ENCODE measurements around the gene NTM.

Gene NTM

DNA sequence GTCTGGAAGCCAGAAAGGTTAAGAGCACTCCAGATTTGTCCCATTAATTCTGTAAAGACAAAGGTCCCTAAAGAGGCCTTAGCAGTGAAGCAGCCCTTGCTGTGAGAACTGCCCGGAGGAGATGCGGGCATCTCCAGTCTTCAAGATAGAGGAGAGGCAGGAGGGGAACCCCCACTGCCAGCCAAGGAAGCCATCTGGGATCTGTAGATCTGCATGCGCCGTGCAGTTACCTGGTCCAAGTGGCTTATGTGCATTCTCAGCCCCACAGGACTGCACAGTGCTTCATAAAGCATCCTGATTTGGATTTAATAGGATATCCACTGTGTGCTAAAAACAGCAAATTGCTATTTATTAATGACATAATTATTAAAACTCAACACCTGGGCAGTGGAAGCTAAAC is 834.6 kb downstream of the NTM start:
- no peak for DNase-seq (ENCODE audit: low read depth in 2 of 2)

DNA sequence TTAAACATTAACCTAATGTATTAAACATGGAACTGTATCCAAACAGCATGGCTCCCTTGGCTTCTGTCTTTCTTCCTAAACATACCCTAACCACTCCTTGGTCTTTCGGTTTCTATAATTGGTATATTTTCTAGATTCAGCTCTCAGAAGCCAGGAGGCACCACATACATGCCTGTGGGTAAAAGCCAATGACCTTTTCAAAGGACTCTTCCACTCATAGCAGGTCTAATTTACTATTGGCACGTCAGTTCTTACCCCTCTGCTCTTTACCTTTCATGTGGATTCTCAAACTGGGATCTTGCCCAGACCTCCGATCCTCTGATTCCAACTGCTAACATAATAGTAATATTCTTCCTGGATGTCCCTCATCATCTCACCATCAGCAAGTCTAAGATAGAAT is 835.1 kb downstream of the NTM start:
- DNase-seq (ENCODE audit: low read depth in 2 of 2) = no peak

DNA sequence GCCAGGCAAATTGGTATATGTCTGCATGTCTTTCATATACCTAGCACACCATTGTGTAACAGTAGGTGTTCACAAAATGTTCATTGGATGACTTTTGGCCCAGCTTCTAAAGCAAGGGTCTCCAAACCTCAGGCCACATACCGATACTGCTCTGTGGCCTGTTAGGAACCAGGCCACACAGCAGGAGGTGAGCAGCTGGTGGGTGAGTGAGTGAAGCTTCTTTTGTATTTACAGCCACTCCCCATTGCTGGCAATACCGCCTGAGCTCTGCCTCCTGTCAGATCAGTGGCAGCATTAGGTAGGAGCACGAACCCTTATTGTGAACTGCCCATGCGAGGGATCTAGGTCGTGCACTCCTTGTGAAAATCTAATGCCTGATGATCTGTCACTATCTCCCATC is 836.6 kb downstream of the NTM start:
- no peak for DNase-seq (ENCODE audit: low read depth in 2 of 2)

DNA sequence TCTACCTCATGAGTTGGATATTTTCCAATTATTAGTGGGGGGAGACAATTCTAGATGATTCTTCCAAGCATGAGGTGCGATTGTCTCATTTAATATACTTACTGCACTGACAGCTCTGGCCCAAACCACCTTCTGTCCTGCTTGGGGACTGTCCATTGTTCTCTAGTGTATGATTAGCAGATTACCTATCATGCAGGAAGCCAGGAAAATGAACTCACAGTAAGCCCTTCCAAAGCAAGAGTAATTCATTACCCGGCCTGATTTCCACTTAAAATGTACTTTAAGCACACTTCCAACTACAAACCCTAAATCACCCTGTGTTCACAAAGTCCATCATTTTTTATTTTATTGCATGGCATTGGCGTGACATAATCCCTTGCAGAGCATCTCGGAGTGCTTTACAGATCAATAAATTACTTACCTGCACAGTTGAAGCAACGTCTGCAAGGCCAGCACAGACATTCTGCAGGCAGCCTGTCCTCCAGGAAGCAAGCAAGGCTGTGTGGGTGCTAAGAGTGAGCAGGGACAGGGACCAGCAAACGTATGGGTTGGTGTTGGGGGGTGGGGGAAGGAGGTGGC is 838.2 kb downstream of the NTM start:
- DNase-seq (ENCODE audit: low read depth in 2 of 2) = no peak

DNA sequence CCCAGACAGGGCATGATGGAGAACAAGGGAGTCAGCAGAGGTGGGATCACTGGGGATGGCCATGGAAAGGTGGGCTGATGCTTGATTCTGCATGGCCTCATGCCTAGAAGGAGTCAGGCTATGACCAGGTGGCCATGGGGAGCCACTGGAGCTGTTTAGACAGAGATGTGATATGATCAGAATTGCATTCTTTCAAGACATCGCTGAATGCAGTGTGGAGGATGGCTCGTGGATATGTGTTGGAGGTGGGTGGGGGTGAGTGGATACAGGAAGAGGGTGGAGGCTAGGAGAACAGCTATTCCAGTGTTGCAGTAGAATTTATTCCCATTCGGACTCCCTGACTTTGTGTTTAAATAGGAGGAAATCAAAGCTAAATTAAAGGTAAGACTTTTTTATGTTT is 841.1 kb downstream of the NTM start:
- DNase-seq (ENCODE audit: low read depth in 2 of 2) = no peak

DNA sequence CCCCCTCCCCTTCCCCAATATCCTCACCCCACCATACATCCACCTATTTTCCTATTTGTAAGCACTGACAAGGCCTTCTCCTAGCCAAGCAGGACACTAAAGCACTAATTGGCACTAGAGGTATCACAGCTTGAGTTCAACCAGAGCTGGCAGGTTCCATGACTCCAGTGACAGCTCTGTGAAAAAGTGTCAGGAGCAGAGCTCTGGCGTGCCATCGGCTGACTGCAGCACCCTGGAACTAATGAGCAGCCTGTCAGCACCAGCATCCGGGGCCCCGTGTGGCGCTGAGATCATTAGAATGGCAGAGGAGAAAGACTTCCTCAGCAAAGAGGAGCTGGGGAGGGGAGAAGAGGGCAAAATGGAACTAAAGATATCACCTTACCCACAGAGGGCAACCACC is 847.4 kb downstream of the NTM start:
- DNase-seq (ENCODE audit: low read depth in 2 of 2) = no peak

DNA sequence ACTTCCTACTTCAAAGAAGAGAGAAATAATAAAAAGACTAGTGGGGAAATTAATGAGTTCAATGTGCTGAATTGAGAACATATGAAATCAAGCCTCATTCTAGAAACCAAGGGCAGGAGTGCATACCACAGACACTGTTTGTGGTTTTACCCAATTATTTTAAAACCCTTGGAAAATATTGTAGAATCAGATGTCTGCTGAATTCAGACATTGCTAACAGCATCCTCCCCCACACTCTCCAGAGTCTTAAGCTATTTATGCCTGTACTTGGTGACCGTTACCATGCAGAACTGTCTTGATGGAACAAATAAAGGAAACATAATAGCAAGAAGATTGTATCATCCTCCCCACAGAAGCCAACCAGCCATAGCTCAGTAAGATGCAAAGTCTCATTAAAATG is 850.1 kb downstream of the NTM start:
- DNase-seq (ENCODE audit: low read depth in 2 of 2) = no peak

DNA sequence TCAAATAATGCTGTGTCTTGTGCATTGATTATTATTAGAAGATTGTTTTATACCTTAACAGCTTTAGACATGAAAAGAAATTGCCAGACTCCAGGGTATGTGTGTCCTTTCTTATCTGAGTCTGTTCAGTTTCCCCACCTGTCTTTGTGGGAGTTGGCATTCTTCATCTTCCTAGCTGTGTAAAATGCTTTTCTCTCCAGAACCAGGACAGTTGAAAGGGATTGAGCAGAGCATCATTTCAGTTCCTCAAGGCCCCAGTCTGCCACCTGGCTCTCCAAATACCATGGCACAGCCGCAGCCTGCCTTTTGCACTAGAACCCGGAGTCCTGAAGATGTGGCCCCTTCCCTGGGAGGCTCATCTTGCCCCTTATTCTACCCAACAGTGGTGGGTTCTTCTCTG is 851.9 kb downstream of the NTM start:
- no peak for DNase-seq (ENCODE audit: low read depth in 2 of 2)

DNA sequence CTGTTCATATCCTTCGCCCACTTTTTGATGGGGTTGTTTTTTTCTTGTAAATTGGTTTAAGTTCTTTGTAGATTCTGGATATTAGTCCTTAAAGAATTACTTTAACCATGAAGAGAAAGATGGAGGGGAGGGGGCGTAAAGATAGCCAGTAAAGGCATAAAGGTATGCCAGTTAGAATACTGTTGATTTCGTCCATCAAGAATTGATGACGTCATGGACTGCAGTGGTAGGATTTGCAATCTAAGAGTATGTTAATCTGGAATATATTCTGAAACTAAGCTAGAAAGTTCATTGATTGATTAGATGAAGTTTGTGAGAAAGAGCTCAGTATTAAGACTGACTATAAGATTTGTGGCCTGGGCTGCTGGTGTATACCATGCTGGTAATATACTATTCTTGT is 856.1 kb downstream of the NTM start:
- DNase-seq (ENCODE audit: low read depth in 2 of 2) = no peak

DNA sequence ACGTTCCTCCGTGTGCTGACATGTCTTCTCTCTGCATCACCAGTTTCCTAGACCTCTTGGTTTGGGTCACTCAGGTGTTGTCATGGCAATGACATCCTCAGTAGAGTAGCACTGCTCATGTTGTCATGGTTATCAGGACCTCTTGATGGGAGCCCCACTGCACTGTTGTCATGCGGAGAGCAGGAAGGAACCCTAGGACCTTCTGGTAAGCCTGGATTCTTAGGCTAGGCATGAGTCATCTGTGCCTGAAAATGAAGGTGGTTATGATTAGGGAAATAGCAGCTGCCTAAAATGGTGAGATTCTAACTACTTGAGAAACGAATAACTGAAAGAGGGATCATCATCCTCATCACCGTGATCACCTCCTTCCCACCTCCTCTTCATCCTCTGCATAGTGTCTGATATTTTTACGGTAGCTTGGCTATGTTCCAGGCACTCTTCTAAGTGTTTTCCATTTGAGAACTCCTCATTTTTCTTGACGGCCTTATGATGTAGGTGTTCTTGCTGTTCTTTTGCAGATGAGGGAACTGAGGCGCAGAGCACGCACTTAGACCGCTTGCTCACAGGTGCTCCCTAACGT is 858.4 kb downstream of the NTM start:
- DNase-seq (ENCODE audit: low read depth in 2 of 2) = no peak

DNA sequence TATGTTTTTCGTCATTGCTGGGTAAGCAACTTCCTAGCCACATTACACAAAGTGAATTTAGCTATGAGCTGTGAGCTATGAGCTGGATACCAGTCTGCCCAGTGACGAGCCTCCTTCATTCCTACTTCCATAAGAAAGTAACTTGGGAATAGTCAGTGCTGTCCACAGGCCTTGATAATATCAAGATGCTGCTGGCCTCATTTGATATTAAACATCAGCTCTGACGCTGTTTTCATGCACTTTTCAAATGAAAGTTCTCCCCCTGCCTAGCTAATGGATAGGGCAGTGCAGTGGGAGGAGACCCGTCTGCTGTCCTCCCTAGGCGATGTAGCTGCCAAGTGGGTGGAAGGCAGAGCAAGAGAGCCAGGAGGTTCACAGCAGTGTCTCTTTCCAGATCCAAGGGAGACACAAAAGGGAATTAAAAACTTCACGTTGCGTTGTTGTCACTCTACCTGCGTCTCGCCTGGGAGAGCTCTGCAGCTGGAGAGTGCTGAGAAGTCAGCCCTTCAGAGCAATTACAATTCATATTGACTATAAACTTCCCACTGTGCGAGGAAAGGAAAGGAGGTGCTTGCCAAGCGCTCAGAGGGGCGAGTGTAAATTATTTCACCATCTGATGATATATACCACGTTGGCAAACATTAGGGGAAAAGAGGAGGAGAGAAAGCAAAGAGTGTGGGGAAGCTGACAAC is 861.4 kb downstream of the NTM start:
- DNase-seq (ENCODE audit: low read depth in 2 of 2) = no peak

DNA sequence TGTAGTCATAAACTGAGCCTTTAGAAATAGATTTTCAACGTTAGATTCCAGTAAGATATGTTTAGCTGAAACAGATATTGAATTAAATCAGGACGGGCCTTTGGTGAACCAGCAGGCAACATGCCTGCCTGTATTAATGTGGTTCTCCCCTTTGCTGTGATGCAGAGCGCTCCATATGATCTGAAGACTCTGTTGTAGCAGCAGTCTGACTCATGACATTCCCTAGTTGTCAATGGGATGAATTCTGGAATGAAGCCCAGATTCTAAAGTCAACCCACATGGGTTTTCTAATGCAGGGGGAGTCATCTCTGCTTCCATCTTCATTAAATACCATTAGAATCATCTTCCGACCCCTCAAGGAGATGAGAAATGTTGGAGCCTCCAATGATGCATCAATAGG is 864.5 kb downstream of the NTM start:
- no peak for DNase-seq (ENCODE audit: low read depth in 2 of 2)

DNA sequence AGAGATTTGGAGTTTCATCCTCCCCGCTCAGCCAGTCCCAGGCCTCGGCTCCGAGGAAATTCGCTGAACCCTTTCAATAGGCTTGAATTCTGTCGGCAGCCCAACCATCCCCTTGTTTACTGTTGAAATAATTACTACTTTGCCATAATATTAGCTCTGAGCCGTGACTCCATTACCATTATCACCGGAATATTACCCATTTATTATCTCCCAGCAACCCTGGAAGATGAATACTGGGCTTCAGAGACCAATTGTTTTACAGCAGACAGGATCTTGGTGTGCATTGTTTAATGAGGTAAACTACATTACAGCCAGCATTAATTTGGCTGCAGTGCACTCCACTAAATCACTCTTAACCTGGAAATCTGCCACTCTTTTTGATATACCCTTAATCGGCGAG is 867.4 kb downstream of the NTM start:
- DNase-seq (ENCODE audit: low read depth in 2 of 2) = no peak

DNA sequence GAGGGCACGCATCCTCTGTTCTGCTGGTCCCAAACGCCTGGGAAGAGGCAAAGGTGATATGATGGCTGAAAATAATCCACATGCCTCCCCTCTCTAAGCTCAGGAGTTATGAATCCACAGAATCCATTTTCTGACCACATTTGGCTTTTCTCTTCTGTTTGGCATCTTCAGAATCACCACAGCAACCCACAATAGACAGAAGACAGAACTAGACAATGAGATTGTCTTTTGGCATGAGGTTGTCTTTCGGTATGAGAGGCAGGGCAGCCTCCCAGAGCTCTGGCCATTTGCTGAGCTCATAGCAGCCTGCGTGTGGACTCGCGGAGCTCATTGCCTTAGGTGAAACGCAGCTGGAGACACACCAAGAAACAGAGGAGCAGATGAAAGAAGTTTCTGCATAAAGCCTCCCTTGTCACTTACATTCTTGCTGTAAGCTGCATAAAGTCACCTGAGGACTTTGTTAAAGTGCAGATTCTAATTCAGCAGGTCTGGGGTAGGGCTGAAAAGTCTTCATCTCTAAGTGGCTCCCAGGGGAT is 868.0 kb downstream of the NTM start:
- DNase-seq (ENCODE audit: low read depth in 2 of 2) = no peak

DNA sequence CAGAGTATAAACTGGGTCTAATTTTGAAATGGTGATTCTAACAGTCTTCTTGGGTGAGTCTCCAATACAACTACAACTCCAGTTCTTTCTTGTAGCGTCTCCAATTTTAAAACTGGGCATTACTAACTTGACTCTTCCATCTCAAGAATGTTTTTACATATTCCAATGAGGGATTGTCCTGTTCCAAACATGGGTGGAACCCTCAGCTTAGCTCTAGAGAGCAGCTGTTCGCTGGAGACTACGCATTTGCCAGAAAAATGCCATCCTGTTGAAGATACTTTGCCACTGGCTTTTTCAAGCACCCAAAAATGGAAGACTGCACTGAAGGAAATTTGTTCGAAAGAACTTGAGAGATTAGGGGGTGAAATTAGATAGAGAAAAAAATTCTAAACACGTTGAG is 870.0 kb downstream of the NTM start:
- no peak for DNase-seq (ENCODE audit: low read depth in 2 of 2)

DNA sequence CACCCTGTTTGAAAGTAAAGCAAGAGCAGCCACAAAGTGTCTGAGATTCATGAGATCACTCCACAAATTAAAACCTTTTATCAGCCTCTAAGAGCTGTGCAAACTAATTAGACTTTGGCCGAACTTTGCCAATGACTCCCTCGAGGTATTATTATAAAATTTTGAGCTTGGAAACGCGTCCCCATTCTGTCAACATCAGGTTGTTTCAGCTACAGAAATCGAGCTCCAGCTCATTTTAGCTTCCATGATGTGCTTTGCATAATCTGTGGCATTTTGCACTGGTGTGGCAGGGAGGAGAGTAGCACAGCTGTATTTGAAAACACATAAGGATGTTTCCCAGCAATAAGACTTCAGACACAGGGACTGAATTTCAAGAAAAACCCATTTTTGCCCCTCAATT is 872.2 kb downstream of the NTM start:
- DNase-seq (ENCODE audit: low read depth in 2 of 2) = no peak

DNA sequence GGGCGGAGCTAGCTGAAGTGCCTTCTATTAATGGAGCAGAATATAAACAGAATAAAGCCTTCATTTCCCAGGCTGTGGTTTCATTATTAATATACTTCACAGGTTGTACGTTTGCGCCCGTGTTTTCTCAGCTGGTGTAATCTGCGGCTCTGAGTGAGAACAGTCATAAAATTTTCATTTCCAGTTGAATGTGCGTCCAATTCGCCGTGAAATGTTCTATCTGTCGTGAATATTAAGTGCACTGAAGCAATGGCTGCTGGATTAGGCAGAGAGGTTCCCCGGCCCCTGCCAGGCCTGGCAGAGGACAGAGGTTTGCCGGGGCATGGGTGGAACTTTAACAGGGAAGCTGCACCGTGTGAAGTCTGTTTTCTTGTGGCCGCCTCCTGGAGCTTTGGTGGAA is 874.4 kb downstream of the NTM start:
- DNase-seq (ENCODE audit: low read depth in 2 of 2) = no peak

DNA sequence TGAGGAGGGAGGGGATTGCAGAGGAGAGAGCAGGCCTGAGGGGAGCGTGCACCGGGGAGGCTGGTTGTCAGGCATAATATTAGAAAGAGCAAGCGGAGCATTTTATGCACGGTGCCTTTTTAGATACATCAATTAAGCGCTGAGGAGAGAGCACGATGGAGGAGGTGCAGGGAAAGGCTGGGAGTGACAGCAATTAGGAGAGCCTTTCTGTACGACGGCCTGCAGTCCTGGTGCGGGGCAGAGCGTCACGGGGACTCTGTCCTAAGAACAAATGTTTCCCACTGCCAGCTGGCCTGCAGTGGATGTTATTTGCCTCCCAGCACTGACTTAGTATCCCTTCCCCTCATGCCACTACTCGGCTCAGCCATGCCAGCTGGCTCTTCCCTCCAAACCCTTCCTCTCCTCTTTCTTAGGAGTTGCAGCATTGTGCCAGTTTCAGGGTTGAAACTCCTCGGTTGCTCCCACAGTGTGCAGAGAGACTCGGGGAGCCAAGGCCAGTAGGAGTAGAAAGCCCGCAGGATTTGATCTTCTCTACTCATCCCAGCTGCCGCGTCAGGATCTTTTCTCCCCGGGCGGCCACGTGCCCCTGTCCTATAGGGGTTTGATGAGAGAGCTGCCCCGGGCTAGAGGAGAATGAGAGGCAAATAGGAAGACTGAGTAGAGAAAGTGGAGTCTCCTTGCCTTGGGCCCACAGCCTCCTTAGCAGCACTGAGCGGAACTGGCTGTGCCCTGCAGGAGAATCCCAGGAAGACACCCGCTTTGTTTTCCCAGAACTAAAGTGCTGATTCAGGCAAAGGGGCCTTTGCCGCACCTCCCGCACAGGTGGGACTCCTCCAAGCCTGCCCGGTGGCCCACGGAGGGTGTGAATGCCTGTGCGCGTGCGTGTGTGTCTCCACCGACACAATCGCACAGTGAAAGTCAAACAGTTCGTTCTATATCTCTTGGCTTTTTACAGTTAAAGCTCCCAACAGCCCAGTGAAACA is 875.3 kb downstream of the NTM start:
- no peak for DNase-seq (ENCODE audit: low read depth in 2 of 2)

DNA sequence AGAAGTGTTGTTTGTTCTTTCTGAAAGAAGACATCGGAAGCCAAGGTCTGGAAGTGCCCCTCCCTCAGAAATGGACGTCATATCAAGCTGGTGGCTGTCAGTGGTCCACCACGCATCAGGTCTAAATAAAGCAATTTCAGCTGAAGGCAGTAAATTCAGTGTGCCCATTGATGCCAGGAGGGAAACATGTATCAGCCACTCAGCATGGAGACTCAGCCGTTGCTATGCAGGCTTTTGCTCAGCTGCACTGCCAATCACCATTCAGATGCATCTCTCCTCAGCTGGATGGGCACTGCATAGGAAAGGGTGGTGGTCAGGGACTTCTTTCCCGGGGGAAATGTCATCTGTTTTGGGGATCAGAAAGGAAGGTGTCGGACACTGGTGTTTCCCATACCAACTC is 878.2 kb downstream of the NTM start:
- DNase-seq (ENCODE audit: low read depth in 2 of 2) = no peak

DNA sequence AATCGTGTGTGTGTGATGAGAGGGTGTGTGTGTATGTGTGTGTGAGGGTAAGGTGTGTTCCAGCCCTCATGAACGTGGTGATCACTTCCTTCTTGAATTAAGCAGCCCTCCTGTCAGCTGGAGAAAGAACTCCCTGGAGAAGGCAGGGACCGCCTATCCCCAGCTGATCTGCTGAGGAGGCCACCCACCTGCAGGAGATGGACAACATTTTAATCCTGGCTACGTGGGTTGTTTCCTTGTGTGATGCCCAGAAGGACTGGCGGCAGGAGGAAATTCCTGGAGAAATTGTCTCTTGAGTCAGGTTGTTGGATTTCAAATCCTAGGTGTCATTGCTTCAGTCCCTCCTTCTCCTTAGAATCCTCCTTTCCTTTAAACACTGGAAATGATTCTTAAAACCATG is 878.8 kb downstream of the NTM start:
- DNase-seq (ENCODE audit: low read depth in 2 of 2) = no peak

DNA sequence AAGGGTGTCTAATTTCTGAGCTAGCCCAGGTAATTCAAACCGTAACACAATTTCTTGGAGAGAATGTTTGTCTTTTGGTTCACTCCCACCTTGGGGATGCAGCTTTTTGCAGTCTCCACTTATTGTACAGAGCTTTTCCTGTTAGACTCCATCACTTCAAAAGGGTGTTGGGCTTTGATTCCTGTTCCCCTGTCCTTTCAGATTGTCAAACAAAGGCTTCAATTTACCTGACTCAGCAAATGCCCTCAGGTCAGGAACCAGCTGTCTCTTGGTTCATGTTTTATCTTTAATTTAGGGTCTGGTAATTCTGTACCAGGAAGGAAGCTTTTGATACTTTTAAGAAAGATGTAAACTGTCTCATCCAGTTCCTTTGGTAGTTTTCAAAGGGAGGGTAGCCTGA is 880.6 kb downstream of the NTM start:
- no peak for DNase-seq (ENCODE audit: low read depth in 2 of 2)

All from stimulated activated CD8-positive, alpha-beta memory T cell treated with anti-CD3 and anti-CD28 coated beads, Interleukin-2, amount 100 ng/mL, for 1 hour (primary cell).